Mucosa of descending colon (tissue), 3 donors: ENCODE measurements around the gene METTL25. TPM values are rescaled to one million over a fixed set of nuclear protein-coding genes. Genes with fewer than 3 reads are reported as not detected.

Source experiments
- ATAC-seq: fragments of 200-7000 bp; cut with Tn5 transposase; one replicate; pipeline ENCODE4 v1.9.1; 2020; ENCODE audit warnings: mild to moderate bottlenecking, moderate library complexity
- DNase-seq, 3 donors: peaks; one replicate each; pipeline ENCODE4 v3.0.0-alpha.2; 2020
- H3K36me3 ChIP-seq: fragments of 200-600 bp; one replicate; pipeline ENCODE4 v1.8.0; 2021; ENCODE audit warnings: low read depth, mild to moderate bottlenecking
- H3K4me1 ChIP-seq: fragments of 200-600 bp; one replicate; pipeline ENCODE4 v1.8.0; 2021; ENCODE audit warnings: low read depth, mild to moderate bottlenecking
- H3K4me3 ChIP-seq: fragments of 200-600 bp; one replicate; pipeline ENCODE4 v1.8.0; 2021; ENCODE audit warnings: mild to moderate bottlenecking
- H3K9me3 ChIP-seq: fragments of 200-600 bp; one replicate; pipeline ENCODE4 v1.8.0; 2021; ENCODE audit warnings: mild to moderate bottlenecking
- intact Hi-C, 2 donors: fragments of 100-400 bp; cut with DNase I in 1 of 2; cut with micrococcal nuclease in 1 of 2; formaldehyde crosslinking; loops; one replicate each; pipeline versions ENCODE4 v1.11.0 to v1.11.1; 2022; cut with DNase I, micrococcal nuclease
- total RNA-seq, 3 donors: library from RNA; stranded (reverse); fragmentation: NEBNext Ultra II Directional in 2 of 3; extraction: Animal tissue kit (Norgen Biotek cat#: 25700) in 2 of 3; gene quantifications; one replicate each; pipeline versions ENCODE4 v1.2.1 to v1.2.4, GENCODE V29; 2021 to 2023
- TF ChIP-seq, protein P1 (sequence below): fragments of 200-600 bp; IDR thresholded peaks from one replicate; pipeline ENCODE4 v1.8.0; 2022; ENCODE audit warnings: antibody characterized with exemption, mild to moderate bottlenecking
- donor health status: DM: no; HTN: no; CAD: no; lungs with moderate emphysema.
- donor health status: DM: no; HTN: no; CAD: no.
- donor health status: DM: no; HTN: yes; CAD: no.

Gene METTL25
- total RNA-seq, 3 donors from 2014 or later = 9.7 to 20.4 (median 15.5) TPM

DNA sequence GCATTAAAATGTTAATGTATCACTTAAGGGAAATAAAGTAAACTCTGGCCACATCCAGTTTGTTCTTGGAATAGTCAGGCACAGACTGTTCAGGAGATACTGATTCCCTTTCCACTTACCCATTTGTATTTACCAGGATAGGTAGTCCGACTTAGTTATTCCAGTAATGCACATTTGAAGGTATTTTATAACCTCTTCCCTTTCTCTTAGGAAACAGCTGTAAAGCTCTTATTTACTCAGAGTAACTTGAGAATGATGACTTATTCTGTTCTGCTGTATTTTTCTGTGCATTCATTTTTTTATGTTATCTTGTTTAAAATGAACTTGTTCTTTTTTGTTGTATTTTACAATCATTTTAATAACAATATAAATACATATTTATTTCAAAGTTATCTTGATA is 78.0 kb downstream of the METTL25 start:
- no peaks in the 10 kb centered on the region for H3K4me1 ChIP-seq
- ATAC-seq (no peak), DNase-seq (no peak)
- H3K9me3 ChIP-seq = no peaks in the 10 kb centered on the region
- H3K36me3 ChIP-seq = no peaks in the 10 kb centered on the region
- TF ChIP-seq, protein P1, sequence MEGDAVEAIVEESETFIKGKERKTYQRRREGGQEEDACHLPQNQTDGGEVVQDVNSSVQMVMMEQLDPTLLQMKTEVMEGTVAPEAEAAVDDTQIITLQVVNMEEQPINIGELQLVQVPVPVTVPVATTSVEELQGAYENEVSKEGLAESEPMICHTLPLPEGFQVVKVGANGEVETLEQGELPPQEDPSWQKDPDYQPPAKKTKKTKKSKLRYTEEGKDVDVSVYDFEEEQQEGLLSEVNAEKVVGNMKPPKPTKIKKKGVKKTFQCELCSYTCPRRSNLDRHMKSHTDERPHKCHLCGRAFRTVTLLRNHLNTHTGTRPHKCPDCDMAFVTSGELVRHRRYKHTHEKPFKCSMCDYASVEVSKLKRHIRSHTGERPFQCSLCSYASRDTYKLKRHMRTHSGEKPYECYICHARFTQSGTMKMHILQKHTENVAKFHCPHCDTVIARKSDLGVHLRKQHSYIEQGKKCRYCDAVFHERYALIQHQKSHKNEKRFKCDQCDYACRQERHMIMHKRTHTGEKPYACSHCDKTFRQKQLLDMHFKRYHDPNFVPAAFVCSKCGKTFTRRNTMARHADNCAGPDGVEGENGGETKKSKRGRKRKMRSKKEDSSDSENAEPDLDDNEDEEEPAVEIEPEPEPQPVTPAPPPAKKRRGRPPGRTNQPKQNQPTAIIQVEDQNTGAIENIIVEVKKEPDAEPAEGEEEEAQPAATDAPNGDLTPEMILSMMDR = no peak
- intact Hi-C loops = no loop called here
- no peak overlapping the region for H3K4me3 ChIP-seq

DNA sequence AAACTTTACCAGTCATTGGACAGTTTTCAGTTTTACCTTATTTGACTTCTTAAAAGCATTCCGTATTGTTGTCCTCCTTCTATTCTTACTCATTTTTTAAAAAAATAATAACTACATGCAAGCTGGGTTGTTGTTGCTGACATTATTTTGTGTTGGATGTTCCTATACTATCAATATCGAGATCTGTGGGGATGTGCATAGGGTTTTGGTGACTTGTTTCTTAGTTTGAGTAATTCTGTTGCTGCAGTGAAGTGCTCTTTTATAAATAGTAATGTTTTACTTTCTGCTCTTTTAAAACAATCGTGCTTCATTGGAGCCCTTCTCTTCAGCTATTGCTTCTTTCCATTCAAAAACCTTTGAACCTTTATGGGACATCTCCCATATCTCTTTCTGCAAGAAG is 79.4 kb downstream of the METTL25 start:
- DNase-seq (no peak), ATAC-seq (no peak)
- TF ChIP-seq, protein P1 = no peak
- intact Hi-C loops = no loop called here
- Histone ChIP-seq H3K9me3 (no peaks in the 10 kb centered on the region), H3K36me3 (no peaks in the 10 kb centered on the region), H3K4me3 (no peak overlapping the region), H3K4me1 (no peaks in the 10 kb centered on the region)

DNA sequence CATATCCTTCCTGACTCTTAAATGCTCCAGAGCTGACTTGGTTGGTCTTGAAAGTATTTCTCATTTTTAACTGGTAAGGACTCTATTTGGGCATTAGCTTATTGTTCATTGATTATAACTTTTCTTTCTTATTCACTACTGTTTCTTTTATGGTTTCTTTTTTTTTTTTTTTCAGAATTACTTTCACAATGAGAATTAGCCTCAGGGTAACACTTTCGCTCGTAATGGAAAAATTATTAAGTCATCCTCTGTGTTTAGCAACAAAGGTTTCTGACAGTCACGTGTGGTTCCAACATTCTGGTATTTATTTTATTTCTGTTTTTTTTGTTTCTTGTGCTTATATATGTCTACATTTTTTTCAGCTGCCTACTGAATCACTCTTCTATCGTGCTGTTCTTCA is 80.0 kb downstream of the METTL25 start:
- Histone ChIP-seq H3K36me3 (no peaks in the 10 kb centered on the region), H3K9me3 (no peaks in the 10 kb centered on the region), H3K4me3 (no peak overlapping the region), H3K4me1 (no peaks in the 10 kb centered on the region)
- ATAC-seq (no peak), DNase-seq (no peak)
- intact Hi-C loops = no loop called here
- TF ChIP-seq, protein P1 = no peak

DNA sequence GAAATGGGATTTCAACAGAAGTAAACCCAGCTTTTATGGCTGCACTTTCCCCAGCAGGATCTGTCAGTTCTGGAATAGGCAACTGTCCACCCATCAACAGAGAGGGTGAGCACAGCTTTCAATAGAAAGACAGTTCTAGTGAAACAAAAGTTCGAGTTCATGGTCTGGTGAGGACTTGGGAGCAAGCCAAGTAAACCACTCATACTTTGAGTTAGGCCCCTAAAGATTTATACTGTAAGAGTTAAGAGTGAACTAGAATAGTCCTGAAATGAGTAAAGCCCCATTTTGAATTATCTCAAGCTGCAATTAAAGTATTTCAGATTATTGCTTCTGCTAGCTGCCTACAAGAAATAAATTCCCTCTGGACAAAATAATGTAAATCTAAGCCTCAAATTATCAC is 82.6 kb downstream of the METTL25 start:
- no peak for ATAC-seq
- intact Hi-C loops = no loop called here
- H3K9me3 ChIP-seq = no peaks in the 10 kb centered on the region
- H3K36me3 ChIP-seq = no peaks in the 10 kb centered on the region
- TF ChIP-seq, protein P1 = no peak
- DNase-seq = no peak
- no peaks in the 10 kb centered on the region for H3K4me1 ChIP-seq
- no peak overlapping the region for H3K4me3 ChIP-seq

DNA sequence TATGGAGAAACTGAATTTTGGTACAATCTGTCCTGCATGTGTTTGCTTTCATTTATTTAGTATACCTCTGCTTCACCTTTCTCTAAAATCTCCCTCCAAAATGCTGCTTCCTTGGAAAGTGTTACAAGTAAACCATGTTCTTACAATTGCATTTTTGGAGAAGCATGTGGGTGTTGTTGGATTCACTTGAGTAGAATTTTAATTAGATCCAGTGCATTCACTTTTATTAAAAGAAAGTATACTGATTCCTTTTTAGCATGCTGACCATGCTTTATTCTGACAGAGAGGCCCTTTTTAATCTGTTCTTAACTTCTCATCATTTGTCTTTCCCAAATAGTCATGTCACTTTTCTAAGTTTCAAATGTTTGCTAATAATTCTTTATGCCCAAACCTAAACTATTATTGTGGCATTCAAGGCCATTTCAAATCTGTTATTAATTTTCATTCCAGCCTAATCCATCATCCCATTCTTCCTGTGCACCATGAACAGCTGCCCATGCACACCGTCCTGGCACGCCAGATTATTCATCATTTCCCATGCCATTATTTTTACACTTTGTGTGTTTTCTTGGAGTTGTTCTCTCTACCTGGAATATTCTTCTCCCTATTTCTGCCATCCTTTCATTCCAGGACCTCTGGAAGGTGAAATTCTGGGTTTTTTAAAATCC is 90.7 kb downstream of the METTL25 start:
- TF ChIP-seq, protein P1 = no peak
- DNase-seq (no peak), ATAC-seq (no peak)
- Histone ChIP-seq H3K4me3 (no peak overlapping the region), H3K4me1 (no peaks in the 10 kb centered on the region), H3K36me3 (no peaks in the 10 kb centered on the region), H3K9me3 (no peaks in the 10 kb centered on the region)
- intact Hi-C loops = no loop called here

DNA sequence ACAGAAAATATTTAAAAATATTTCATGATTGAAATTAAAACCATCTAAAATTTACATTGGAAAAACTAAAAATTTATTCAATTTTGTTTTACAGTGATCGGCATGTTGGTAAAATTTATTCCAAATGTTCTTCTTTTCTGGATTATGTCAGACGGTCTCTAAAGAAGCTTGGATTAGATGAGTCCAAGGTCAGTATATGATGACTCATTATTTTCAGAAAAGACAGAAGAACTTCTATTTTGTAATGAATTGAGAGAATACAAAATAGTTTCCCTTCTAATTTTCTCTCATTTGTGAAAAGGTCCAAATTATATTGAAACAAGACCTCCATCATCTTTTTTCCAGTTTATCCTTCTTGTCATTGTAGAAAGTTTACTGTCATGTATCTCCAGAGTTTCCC is 98.3 kb downstream of the METTL25 start:
- no peaks in the 10 kb centered on the region for H3K36me3 ChIP-seq
- DNase-seq (no peak), ATAC-seq (no peak)
- H3K4me3 ChIP-seq = no peak overlapping the region
- no peaks in the 10 kb centered on the region for H3K9me3 ChIP-seq
- TF ChIP-seq, protein P1 = no peak
- intact Hi-C loops = no loop called here
- no peaks in the 10 kb centered on the region for H3K4me1 ChIP-seq
